Activated CD4-positive, alpha-beta T cell treated with anti-CD3 and anti-CD28 coated beads for 36 hours (primary cell): ENCODE results near the gene RAB18. TPM values are rescaled to one million over a fixed set of nuclear protein-coding genes. Genes with fewer than 3 reads are reported as not detected.

Experiments
- ATAC-seq: fragments of 200-7000 bp; cut with Tn5 transposase; one replicate; pipeline ENCODE4 v1.10.0; 2021; ENCODE audit warnings: mild to moderate bottlenecking, moderate library complexity
- CTCF ChIA-PET: fragments of 350-600 bp; sonication (Branson Sonifier 250); formaldehyde crosslinking; loops from one replicate; lab custom pipeline; 2021; ENCODE audit warnings: antibody characterized with exemption; lab: Charles Lee
- POLR2A ChIA-PET: fragments of 350-600 bp; sonication (Branson Sonifier 250); formaldehyde crosslinking; loops from one replicate; lab custom pipeline; 2021; ENCODE audit warnings: antibody characterized with exemption, inconsistent platforms; lab: Charles Lee
- DNase-seq: peaks from one replicate; pipeline ENCODE4 v3.0.0-alpha.2; 2020
- H3K27ac Mint-ChIP-seq: one replicate; pipeline ENCODE4 v1.8.0; 2021; ENCODE audit warnings: mixed read lengths
- H3K27me3 Mint-ChIP-seq: one replicate; pipeline ENCODE4 v1.8.0; 2021; ENCODE audit warnings: mixed read lengths
- H3K36me3 Mint-ChIP-seq: one replicate; pipeline ENCODE4 v1.8.0; 2021; ENCODE audit warnings: low read depth, mixed read lengths
- H3K4me1 Mint-ChIP-seq: one replicate; pipeline ENCODE4 v1.8.0; 2021; ENCODE audit warnings: mixed read lengths
- H3K4me3 Mint-ChIP-seq: one replicate; pipeline ENCODE4 v1.8.0; 2021; ENCODE audit warnings: mild to moderate bottlenecking, moderate library complexity, mixed read lengths
- H3K9me3 Mint-ChIP-seq: one replicate; pipeline ENCODE4 v1.8.0; 2021; ENCODE audit warnings: low read depth, mixed read lengths
- intact Hi-C, 2 experiments: fragments of 100-400 bp; cut with DNase I in 1 of 2; cut with micrococcal nuclease in 1 of 2; formaldehyde crosslinking; loops; one replicate each; pipeline versions ENCODE4 v1.14.2 to v1.15.1; 2022 to 2024; cut with DNase I, micrococcal nuclease
- total RNA-seq, 2 experiments: library from RNA; stranded (reverse); gene quantifications; one replicate each; pipeline ENCODE4 v1.2.3, GENCODE V29; 2021

Gene RAB18
- total RNA-seq, 2 experiments from 2014 or later = 44.6 to 49.3 TPM

GRCh38 chr10:27529010-27529783, 25.1 kb downstream of the RAB18 start:
- H3K9me3 Mint-ChIP-seq = no peaks in the 10 kb centered on the region
- CTCF ChIA-PET = interaction anchor here (0.7 to 1.2 kb wide), 5 partner anchors 8 to 67 kb away, joined by 3 to 5 read pairs (median 3); no protein-coding TSS in a partner anchor
- DNase-seq = no peak
- H3K27ac Mint-ChIP-seq = peak overlapping the region; percentile 34
- POLR2A ChIA-PET = interaction anchor here (0.7 kb wide), 1 partner anchor 16 kb away, joined by 3 read pairs; no protein-coding TSS in a partner anchor
- peaks cover 52% of the 10 kb centered on the region for H3K4me1 Mint-ChIP-seq
- no peak for ATAC-seq
- H3K27me3 Mint-ChIP-seq = no peaks in the 10 kb centered on the region
- intact Hi-C loops = no loop called here
- H3K36me3 Mint-ChIP-seq = peaks cover 19% of the 10 kb centered on the region
- no peak overlapping the region for H3K4me3 Mint-ChIP-seq

- ChIA-PET CTCF (interaction anchor here (0.6 to 0.8 kb wide), 2 partner anchors 27 to 1157 kb away, joined by 3 read pairs; partner anchors contain the start of gene RAB18), POLR2A (no interaction called here)
- intact Hi-C loops = no loop called here
- Mint-ChIP-seq H3K9me3 (no peaks in the 10 kb centered on the region), H3K27me3 (no peaks in the 10 kb centered on the region), H3K4me1 (peaks cover 40% of the 10 kb centered on the region), H3K27ac (no peak overlapping the region), H3K4me3 (no peak overlapping the region), H3K36me3 (peaks cover 13% of the 10 kb centered on the region)
- DNase-seq = no peak
- ATAC-seq = no peak
Measured at GRCh38 chr10:27530477-27530876, 26.4 kb downstream of the RAB18 start.

GRCh38 chr10:27531336-27531847, 27.3 kb downstream of the RAB18 start:
- DNase-seq (no peak), ATAC-seq (no peak)
- ChIA-PET POLR2A (no interaction called here), CTCF (no interaction called here)
- Mint-ChIP-seq H3K27me3 (no peaks in the 10 kb centered on the region), H3K27ac (peak overlapping the region; percentile 56), H3K36me3 (peaks cover 13% of the 10 kb centered on the region), H3K4me3 (no peak overlapping the region), H3K4me1 (peaks cover 36% of the 10 kb centered on the region), H3K9me3 (no peaks in the 10 kb centered on the region)
- intact Hi-C loops = no loop called here

GRCh38 chr10:27534161-27534700, 30.1 kb downstream of the RAB18 start:
- H3K9me3 Mint-ChIP-seq = no peaks in the 10 kb centered on the region
- H3K36me3 Mint-ChIP-seq = peaks cover 22% of the 10 kb centered on the region
- H3K27ac Mint-ChIP-seq = no peak overlapping the region
- no peak overlapping the region for H3K4me3 Mint-ChIP-seq
- CTCF ChIA-PET = interaction anchor here (0.6 kb wide), 1 partner anchor 146 kb away, joined by 4 read pairs; no protein-coding TSS in a partner anchor
- DNase-seq = no peak
- intact Hi-C loops = no loop called here
- H3K4me1 Mint-ChIP-seq = peaks cover 25% of the 10 kb centered on the region
- POLR2A ChIA-PET = no interaction called here
- H3K27me3 Mint-ChIP-seq = no peaks in the 10 kb centered on the region
- no peak for ATAC-seq

- DNase-seq (no peak), ATAC-seq (no peak)
- Mint-ChIP-seq H3K9me3 (no peaks in the 10 kb centered on the region), H3K4me1 (peaks cover 16% of the 10 kb centered on the region), H3K27ac (no peak overlapping the region), H3K36me3 (peaks cover 21% of the 10 kb centered on the region), H3K4me3 (no peak overlapping the region), H3K27me3 (no peaks in the 10 kb centered on the region)
- intact Hi-C loops = no loop called here
- ChIA-PET POLR2A (no interaction called here), CTCF (no interaction called here)
Measured at GRCh38 chr10:27535317-27535716, 31.2 kb downstream of the RAB18 start.

GRCh38 chr10:27536437-27536836, 32.3 kb downstream of the RAB18 start:
- POLR2A ChIA-PET = no interaction called here
- intact Hi-C loops = no loop called here
- no peak for ATAC-seq

GRCh38 chr10:27537166-27537565, 33.1 kb downstream of the RAB18 start:
- Mint-ChIP-seq H3K27ac (no peak overlapping the region), H3K4me1 (peaks cover 18% of the 10 kb centered on the region), H3K4me3 (no peak overlapping the region), H3K9me3 (no peaks in the 10 kb centered on the region), H3K27me3 (no peaks in the 10 kb centered on the region), H3K36me3 (peaks cover 22% of the 10 kb centered on the region)
- no peak for ATAC-seq
- POLR2A ChIA-PET = interaction anchor here (0.6 kb wide), 2 partner anchors 30 to 81 kb away, joined by 3 to 4 read pairs; no protein-coding TSS in a partner anchor
- intact Hi-C loops = no loop called here
- DNase-seq = no peak
- CTCF ChIA-PET = interaction anchor here (1.0 to 1.1 kb wide), 2 partner anchors 8 to 177 kb away, joined by 3 to 4 read pairs; no protein-coding TSS in a partner anchor

More at GRCh38 chr10:27536437-27536836, 32.3 kb downstream of the RAB18 start:
- no peaks in the 10 kb centered on the region for H3K27me3 Mint-ChIP-seq
- no peak overlapping the region for H3K4me3 Mint-ChIP-seq
- H3K4me1 Mint-ChIP-seq = peaks cover 15% of the 10 kb centered on the region
- CTCF ChIA-PET = interaction anchor here (0.6 kb wide), 2 partner anchors 33 to 166 kb away, joined by 3 to 4 read pairs; no protein-coding TSS in a partner anchor
- H3K27ac Mint-ChIP-seq = no peak overlapping the region
- H3K36me3 Mint-ChIP-seq = peaks cover 21% of the 10 kb centered on the region
- H3K9me3 Mint-ChIP-seq = no peaks in the 10 kb centered on the region
- no peak for DNase-seq

- Mint-ChIP-seq H3K36me3 (peaks cover 23% of the 10 kb centered on the region), H3K9me3 (no peaks in the 10 kb centered on the region), H3K4me3 (no peak overlapping the region), H3K27me3 (no peaks in the 10 kb centered on the region), H3K27ac (no peak overlapping the region), H3K4me1 (peaks cover 18% of the 10 kb centered on the region)
- ChIA-PET CTCF (interaction anchor here (1.0 to 1.1 kb wide), 2 partner anchors 9 to 178 kb away, joined by 3 to 4 read pairs; no protein-coding TSS in a partner anchor), POLR2A (interaction anchor here (0.6 kb wide), 1 partner anchor 29 kb away, joined by 3 read pairs; no protein-coding TSS in a partner anchor)
- no peak for ATAC-seq
- intact Hi-C loops = no loop called here
- no peak for DNase-seq
Measured at GRCh38 chr10:27537787-27538186, 33.7 kb downstream of the RAB18 start.

- Mint-ChIP-seq H3K4me1 (peaks cover 22% of the 10 kb centered on the region), H3K27ac (no peak overlapping the region), H3K4me3 (no peak overlapping the region), H3K36me3 (peaks cover 26% of the 10 kb centered on the region), H3K27me3 (no peaks in the 10 kb centered on the region), H3K9me3 (no peaks in the 10 kb centered on the region)
- DNase-seq (no peak), ATAC-seq (no peak)
- intact Hi-C loops = no loop called here
- ChIA-PET POLR2A (no interaction called here), CTCF (interaction anchor here (0.5 to 0.9 kb wide), 4 partner anchors 8 to 182 kb away, joined by 3 to 4 read pairs (median 4); no protein-coding TSS in a partner anchor)
Measured at GRCh38 chr10:27540672-27541071, 36.6 kb downstream of the RAB18 start.

- POLR2A ChIA-PET = interaction anchor here (0.7 kb wide), 1 partner anchor 89 kb away, joined by 3 read pairs; no protein-coding TSS in a partner anchor
- CTCF ChIA-PET = interaction anchor here (0.6 kb wide), 2 partner anchors 33 to 1025 kb away, joined by 3 to 4 read pairs; no protein-coding TSS in a partner anchor
- Mint-ChIP-seq H3K4me3 (no peak overlapping the region), H3K36me3 (peaks cover 29% of the 10 kb centered on the region), H3K9me3 (no peaks in the 10 kb centered on the region), H3K4me1 (peaks cover 22% of the 10 kb centered on the region), H3K27ac (no peak overlapping the region), H3K27me3 (no peaks in the 10 kb centered on the region)
- DNase-seq (no peak), ATAC-seq (no peak)
- intact Hi-C loops = no loop called here
Measured at GRCh38 chr10:27541796-27542729, 38.0 kb downstream of the RAB18 start.
